Duodenal mucosa (tissue), 2 donors: ENCODE measurements around the gene CBL.
A peak's percentile ranks its signal among the peaks of the same experiment; 100 is the strongest.

Experiments used
- H3K27ac ChIP-seq: one replicate; pipeline ENCODE4 v1.7.0; 2013; ENCODE audit warnings: low read depth, low read length
- H3K27me3 ChIP-seq, 2 donors: one replicate each; pipeline ENCODE4 v1.7.0; 2013; ENCODE audit warnings: low read length in 2 of 2, control low read depth in 1 of 2; ENCODE audit not compliant: insufficient read depth in 2 of 2, control insufficient read depth in 1 of 2
- H3K36me3 ChIP-seq, 2 donors: one replicate each; pipeline ENCODE4 v1.7.0; 2013; ENCODE audit warnings: low read length in 2 of 2, control low read depth in 1 of 2; ENCODE audit not compliant: insufficient read depth in 2 of 2, control insufficient read depth in 1 of 2
- H3K4me1 ChIP-seq, 2 donors: one replicate each; pipeline ENCODE4 v1.7.0; 2013; ENCODE audit warnings: low read length in 2 of 2, control low read depth in 1 of 2; ENCODE audit not compliant: insufficient read depth in 2 of 2, control insufficient read depth in 1 of 2
- H3K4me3 ChIP-seq, 2 donors: one replicate each; pipeline ENCODE4 v1.7.0; 2013; ENCODE audit warnings: low read length in 2 of 2, low read depth in 1 of 2
- H3K9ac ChIP-seq, 2 donors: one replicate each; pipeline ENCODE4 v1.7.0; 2013; ENCODE audit warnings: low read length in 2 of 2, low read depth in 1 of 2
- H3K9me3 ChIP-seq, 2 donors: one replicate each; pipeline ENCODE4 v1.7.0; 2013; ENCODE audit warnings: low read length in 2 of 2, control low read depth in 1 of 2; ENCODE audit not compliant: control insufficient read depth in 1 of 2

Gene CBL

GRCh38 chr11:119350302-119350701 lies 144.2 kb downstream of the CBL start:
- no peak overlapping the region for H3K4me3 ChIP-seq
- H3K27me3 ChIP-seq, result peaks cover under 1 to 3% of the 10 kb centered on the region in 2 donors
- peaks cover 0 to 11% of the 10 kb centered on the region in 2 donors for H3K4me1 ChIP-seq
- H3K9ac ChIP-seq, result no peak overlapping the region
- H3K27ac ChIP-seq, result no peak overlapping the region
- H3K36me3 ChIP-seq, result no peaks in the 10 kb centered on the region
- no peaks in the 10 kb centered on the region for H3K9me3 ChIP-seq

GRCh38 chr11:119351232-119351631 lies 145.1 kb downstream of the CBL start:
- peaks cover 4 to 11% of the 10 kb centered on the region in 2 donors for H3K4me1 ChIP-seq
- H3K9ac ChIP-seq, result no peak overlapping the region
- H3K9me3 ChIP-seq, result no peaks in the 10 kb centered on the region
- no peak overlapping the region for H3K27ac ChIP-seq
- no peak overlapping the region for H3K4me3 ChIP-seq
- H3K36me3 ChIP-seq, result no peaks in the 10 kb centered on the region
- H3K27me3 ChIP-seq, result peaks cover 0 to 3% of the 10 kb centered on the region in 2 donors

- Histone ChIP-seq H3K9ac (no peak overlapping the region), H3K4me3 (no peak overlapping the region), H3K27ac (no peak overlapping the region), H3K36me3 (peaks cover 0 to under 1% of the 10 kb centered on the region in 2 donors), H3K4me1 (peaks cover 4 to 11% of the 10 kb centered on the region in 2 donors), H3K9me3 (no peaks in the 10 kb centered on the region), H3K27me3 (peaks cover 0 to 3% of the 10 kb centered on the region in 2 donors)
Measured at GRCh38 chr11:119352857-119353260, 146.7 kb downstream of the CBL start.

- Histone ChIP-seq H3K36me3 (peaks cover 0 to 21% of the 10 kb centered on the region in 2 donors), H3K27me3 (peaks cover 0 to 3% of the 10 kb centered on the region in 2 donors), H3K4me3 (no peak overlapping the region), H3K4me1 (peaks cover 4 to 14% of the 10 kb centered on the region in 2 donors), H3K9me3 (no peaks in the 10 kb centered on the region), H3K9ac (no peak overlapping the region), H3K27ac (no peak overlapping the region)
Measured at GRCh38 chr11:119355091-119355843, 149.1 kb downstream of the CBL start.

GRCh38 chr11:119356349-119357031 lies 150.4 kb downstream of the CBL start:
- H3K27ac ChIP-seq, result no peak overlapping the region
- peaks cover 12 to 18% of the 10 kb centered on the region in 2 donors for H3K4me1 ChIP-seq
- peaks cover 0 to 3% of the 10 kb centered on the region in 2 donors for H3K27me3 ChIP-seq
- H3K9me3 ChIP-seq, result no peaks in the 10 kb centered on the region
- peak overlapping the region; percentile 72 to 77 for H3K4me3 ChIP-seq
- H3K36me3 ChIP-seq, result peaks cover 0 to 21% of the 10 kb centered on the region in 2 donors
- H3K9ac ChIP-seq, result peak overlapping the region; percentile 55 to 86

GRCh38 chr11:119357074-119357473 lies 150.9 kb downstream of the CBL start:
- H3K4me1 ChIP-seq, result peaks cover 18 to 21% of the 10 kb centered on the region in 2 donors
- H3K4me3 ChIP-seq, result no peak overlapping the region
- peaks cover 0 to 21% of the 10 kb centered on the region in 2 donors for H3K36me3 ChIP-seq
- no peaks in the 10 kb centered on the region for H3K9me3 ChIP-seq
- peaks cover 0 to 3% of the 10 kb centered on the region in 2 donors for H3K27me3 ChIP-seq
- no peak overlapping the region for H3K9ac ChIP-seq
- H3K27ac ChIP-seq, result no peak overlapping the region
